HepG2 (cell line): ENCODE data around the gene RBM44. TPM values are rescaled to one million over a fixed set of nuclear protein-coding genes. Genes with fewer than 3 reads are reported as not detected.

Experiments
- ATAD3A ChIP-seq: sonication (generic); formaldehyde crosslinking; IDR thresholded peaks from 2 replicates; pipeline ENCODE4 v1.4.0; 2020; ENCODE audit warnings: missing genetic modification reagents
- CHD2 ChIP-seq: IDR thresholded peaks from 2 replicates; pipeline ENCODE4 v1.6.1; 2011; ENCODE audit warnings: low read depth, low read length, improper control_type of control experiment
- HDAC2 ChIP-seq: sonication (generic); formaldehyde crosslinking; IDR thresholded peaks from 2 replicates; pipeline ENCODE4 v1.4.0; 2020; ENCODE audit warnings: missing genetic modification reagents
- HNRNPK ChIP-seq: fragments of 200-400 bp; formaldehyde crosslinking; IDR thresholded peaks from 2 replicates; pipeline ENCODE4 v1.6.1; 2018; ENCODE audit warnings: low read length, low read depth, moderate library complexity, mild to moderate bottlenecking; ENCODE audit not compliant: poor library complexity, severe bottlenecking
- KIAA2018 ChIP-seq: sonication (generic); formaldehyde crosslinking; IDR thresholded peaks from 2 replicates; pipeline ENCODE4 v1.5.0; 2020; ENCODE audit warnings: mild to moderate bottlenecking, missing genetic modification reagents, borderline replicate concordance
- NR0B2 ChIP-seq: sonication (generic); formaldehyde crosslinking; IDR thresholded peaks from 2 replicates; pipeline ENCODE4 v1.4.0; 2020; ENCODE audit warnings: mild to moderate bottlenecking, missing genetic modification reagents
- SMAD1 ChIP-seq: sonication (generic); formaldehyde crosslinking; IDR thresholded peaks from 2 replicates; pipeline ENCODE4 v1.4.0; 2020; ENCODE audit warnings: missing genetic modification reagents, low read depth, mild to moderate bottlenecking, borderline replicate concordance
- SOX13 ChIP-seq, 3 experiments: fragments of 450-650 bp in 1 of 3; sonication (generic) in 1 of 3; formaldehyde crosslinking in 1 of 3; IDR thresholded peaks in 2 of 3; conservative IDR thresholded peaks in 1 of 3; 2 replicates each; pipeline versions ENCODE4 v1.5.0 to v1.6.1; 2016 to 2020; ENCODE audit warnings: antibody characterized with exemption in 1 of 3, mild to moderate bottlenecking in 1 of 3, missing compliant biosample characterization in 1 of 3, missing genetic modification reagents in 1 of 3, moderate library complexity in 1 of 3
- STAG1 ChIP-seq: sonication (generic); formaldehyde crosslinking; IDR thresholded peaks from 2 replicates; pipeline ENCODE4 v1.4.0; 2020; ENCODE audit warnings: missing genetic modification reagents
- ZNF275 ChIP-seq: sonication (generic); formaldehyde crosslinking; IDR thresholded peaks from 2 replicates; pipeline ENCODE4 v1.8.0; 2022; ENCODE audit warnings: missing genetic modification reagents, mild to moderate bottlenecking, inconsistent platforms, borderline replicate concordance
- ZNF563 ChIP-seq: sonication (generic); formaldehyde crosslinking; IDR thresholded peaks from 2 replicates; pipeline ENCODE4 v1.8.0; 2022; ENCODE audit warnings: mild to moderate bottlenecking, moderate library complexity, missing genetic modification reagents
- ZNF777 ChIP-seq: sonication (generic); formaldehyde crosslinking; IDR thresholded peaks from 2 replicates; pipeline ENCODE4 v1.4.0; 2020; ENCODE audit warnings: missing genetic modification reagents
- ZSCAN25 ChIP-seq: sonication (generic); formaldehyde crosslinking; IDR thresholded peaks from 2 replicates; pipeline ENCODE4 v1.8.0; 2022; ENCODE audit warnings: mild to moderate bottlenecking, missing genetic modification reagents
- polyA plus RNA-seq, 8 experiments: library from polyadenylated mRNA; depleted of rRNA in 3 of 8; stranded (reverse) in 7 of 8; unstranded in 1 of 8; fragments of >200 nt; fragmentation: Illumina TruSeq in 4 of 8; extraction: Trizol in 4 of 8; gene quantifications; 2 replicates each; pipeline versions ENCODE4 v1.2.1 to v1.2.3, GENCODE V29; 2011 to 2016; ENCODE audit warnings: low read depth in 4 of 8, missing spikeins in 1 of 8, mixed read lengths in 1 of 8; ENCODE audit not compliant: insufficient read depth in 1 of 8
- total RNA-seq, 5 experiments: library from RNA; depleted of rRNA; stranded (reverse); fragments of >200 nt; fragmentation: Illumina TruSeq; extraction: Trizol; gene quantifications; 2 replicates each; pipeline ENCODE4 v1.2.3, GENCODE V29; 2016; ENCODE audit warnings: low read depth in 1 of 5
- TF ChIP-seq, protein P1 (sequence below): sonication (generic); formaldehyde crosslinking; IDR thresholded peaks from 2 replicates; pipeline ENCODE4 v1.5.0; 2020; ENCODE audit warnings: missing genetic modification reagents
- TF ChIP-seq, protein P2 (sequence below): IDR thresholded peaks from 2 replicates; pipeline ENCODE4 v1.6.1; 2016

RBM44 gene
- total and polyA plus RNA-seq, 2 of the 13 experiments (the other 11 are each of a cell fraction or from before 2014, with no cell fraction given): 0.13 to 0.50 TPM

GRCh38 chr2:237774811-237775553 lies 23.6 kb upstream of the RBM44 start (continued):
- TF ChIP-seq, protein P1, sequence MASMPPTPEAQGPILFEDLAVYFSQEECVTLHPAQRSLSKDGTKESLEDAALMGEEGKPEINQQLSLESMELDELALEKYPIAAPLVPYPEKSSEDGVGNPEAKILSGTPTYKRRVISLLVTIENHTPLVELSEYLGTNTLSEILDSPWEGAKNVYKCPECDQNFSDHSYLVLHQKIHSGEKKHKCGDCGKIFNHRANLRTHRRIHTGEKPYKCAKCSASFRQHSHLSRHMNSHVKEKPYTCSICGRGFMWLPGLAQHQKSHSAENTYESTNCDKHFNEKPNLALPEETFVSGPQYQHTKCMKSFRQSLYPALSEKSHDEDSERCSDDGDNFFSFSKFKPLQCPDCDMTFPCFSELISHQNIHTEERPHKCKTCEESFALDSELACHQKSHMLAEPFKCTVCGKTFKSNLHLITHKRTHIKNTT: no peak
- no peak for TF ChIP-seq ZNF563 (CRISPR knock-in tag)
- TF ChIP-seq KIAA2018: no peak
- no peak for TF ChIP-seq ZNF777
- no peak for TF ChIP-seq ZSCAN25 (CRISPR knock-in tag)
- TF ChIP-seq, protein P2, sequence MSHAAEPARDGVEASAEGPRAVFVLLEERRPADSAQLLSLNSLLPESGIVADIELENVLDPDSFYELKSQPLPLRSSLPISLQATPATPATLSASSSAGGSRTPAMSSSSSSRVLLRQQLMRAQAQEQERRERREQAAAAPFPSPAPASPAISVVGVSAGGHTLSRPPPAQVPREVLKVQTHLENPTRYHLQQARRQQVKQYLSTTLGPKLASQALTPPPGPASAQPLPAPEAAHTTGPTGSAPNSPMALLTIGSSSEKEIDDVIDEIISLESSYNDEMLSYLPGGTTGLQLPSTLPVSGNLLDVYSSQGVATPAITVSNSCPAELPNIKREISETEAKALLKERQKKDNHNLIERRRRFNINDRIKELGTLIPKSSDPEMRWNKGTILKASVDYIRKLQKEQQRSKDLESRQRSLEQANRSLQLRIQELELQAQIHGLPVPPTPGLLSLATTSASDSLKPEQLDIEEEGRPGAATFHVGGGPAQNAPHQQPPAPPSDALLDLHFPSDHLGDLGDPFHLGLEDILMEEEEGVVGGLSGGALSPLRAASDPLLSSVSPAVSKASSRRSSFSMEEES (CRISPR knock-in tag): no peak
- no peak for TF ChIP-seq SOX13 (IDR thresholded peaks at IDR 0.05)
- no peak for TF ChIP-seq SOX13 (CRISPR knock-in tag; conservative IDR thresholded peaks at IDR 0.05 in 1 of 2, IDR thresholded peaks at IDR 0.05 in 1 of 2)
- no peak for TF ChIP-seq CHD2
- TF ChIP-seq HDAC2: no peak; the same call in 1 of the 2 replicates
- TF ChIP-seq SMAD1: peak; percentile 48; the same call in 1 of the 2 replicates
- TF ChIP-seq STAG1: peak; percentile 82
- TF ChIP-seq NR0B2 (CRISPR knock-in tag): no peak
- no peak for TF ChIP-seq HNRNPK
- TF ChIP-seq ATAD3A: no peak
- TF ChIP-seq ZNF275: no peak
